ENCODE data around the gene TMPRSS4. TPM values are rescaled to one million over a fixed set of nuclear protein-coding genes. Genes with fewer than 3 reads are reported as not detected.

The TMPRSS4 gene
- total and polyA plus RNA-seq, 4 donors: 0.08 to 0.33 (median 0.24) TPM; not detected in 1

DNA sequence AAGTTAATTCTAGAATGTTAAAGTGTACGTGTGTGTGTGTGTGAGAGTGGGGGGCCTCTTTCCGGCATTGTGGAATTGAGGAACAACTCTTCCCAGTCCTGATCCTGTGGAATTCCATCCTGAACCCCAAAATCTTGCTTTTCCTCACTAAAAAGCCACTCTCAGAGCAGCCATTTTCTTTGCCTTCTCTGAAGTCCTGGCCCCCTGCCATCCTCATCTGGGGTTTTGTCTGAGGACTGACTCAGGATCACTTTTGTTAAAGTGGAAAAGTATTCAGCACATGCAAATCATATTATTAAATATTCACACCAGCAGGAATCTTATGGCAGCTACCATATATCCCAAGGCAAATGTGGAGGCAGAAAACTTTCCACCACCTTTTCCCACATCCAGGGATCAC is 72.0 kb downstream of the TMPRSS4 start:
- H3K4me1 ChIP-seq (ENCODE audit: control insufficient read depth in 4 of 4, insufficient read depth in 4 of 4, low read length in 3 of 4): peaks cover 5 to 21% (median 8%) of the 10 kb centered on the region in 4 donors
- DNase-seq (ENCODE audit: low spot score): no peak
- no peaks in the 10 kb centered on the region for H3K9me3 ChIP-seq (ENCODE audit: control insufficient read depth in 4 of 4, low read length in 3 of 4)
- no peak overlapping the region for H3K27ac ChIP-seq (ENCODE audit: low read depth in 1 of 2, low read length in 2 of 2)
- no peak overlapping the region for H3K9ac ChIP-seq (ENCODE audit: low read depth in 1 of 2, low read length in 2 of 2)
- no peak for TF ChIP-seq FOXA1 (IDR thresholded peaks at IDR 0.05)
- TF ChIP-seq, protein P1, sequence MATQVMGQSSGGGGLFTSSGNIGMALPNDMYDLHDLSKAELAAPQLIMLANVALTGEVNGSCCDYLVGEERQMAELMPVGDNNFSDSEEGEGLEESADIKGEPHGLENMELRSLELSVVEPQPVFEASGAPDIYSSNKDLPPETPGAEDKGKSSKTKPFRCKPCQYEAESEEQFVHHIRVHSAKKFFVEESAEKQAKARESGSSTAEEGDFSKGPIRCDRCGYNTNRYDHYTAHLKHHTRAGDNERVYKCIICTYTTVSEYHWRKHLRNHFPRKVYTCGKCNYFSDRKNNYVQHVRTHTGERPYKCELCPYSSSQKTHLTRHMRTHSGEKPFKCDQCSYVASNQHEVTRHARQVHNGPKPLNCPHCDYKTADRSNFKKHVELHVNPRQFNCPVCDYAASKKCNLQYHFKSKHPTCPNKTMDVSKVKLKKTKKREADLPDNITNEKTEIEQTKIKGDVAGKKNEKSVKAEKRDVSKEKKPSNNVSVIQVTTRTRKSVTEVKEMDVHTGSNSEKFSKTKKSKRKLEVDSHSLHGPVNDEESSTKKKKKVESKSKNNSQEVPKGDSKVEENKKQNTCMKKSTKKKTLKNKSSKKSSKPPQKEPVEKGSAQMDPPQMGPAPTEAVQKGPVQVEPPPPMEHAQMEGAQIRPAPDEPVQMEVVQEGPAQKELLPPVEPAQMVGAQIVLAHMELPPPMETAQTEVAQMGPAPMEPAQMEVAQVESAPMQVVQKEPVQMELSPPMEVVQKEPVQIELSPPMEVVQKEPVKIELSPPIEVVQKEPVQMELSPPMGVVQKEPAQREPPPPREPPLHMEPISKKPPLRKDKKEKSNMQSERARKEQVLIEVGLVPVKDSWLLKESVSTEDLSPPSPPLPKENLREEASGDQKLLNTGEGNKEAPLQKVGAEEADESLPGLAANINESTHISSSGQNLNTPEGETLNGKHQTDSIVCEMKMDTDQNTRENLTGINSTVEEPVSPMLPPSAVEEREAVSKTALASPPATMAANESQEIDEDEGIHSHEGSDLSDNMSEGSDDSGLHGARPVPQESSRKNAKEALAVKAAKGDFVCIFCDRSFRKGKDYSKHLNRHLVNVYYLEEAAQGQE (IDR thresholded peaks at IDR 0.05): no peak
- no peak for TF ChIP-seq HNF4A (conservative IDR thresholded peaks at IDR 0.05)
- no peak for TF ChIP-seq JUND (IDR thresholded peaks at IDR 0.05)
- no peak for TF ChIP-seq GABPA (IDR thresholded peaks at IDR 0.05 in 1 of 2, conservative IDR thresholded peaks at IDR 0.05 in 1 of 2)
- no peak for TF ChIP-seq SP1 (IDR thresholded peaks at IDR 0.05)
- TF ChIP-seq, protein P2, sequence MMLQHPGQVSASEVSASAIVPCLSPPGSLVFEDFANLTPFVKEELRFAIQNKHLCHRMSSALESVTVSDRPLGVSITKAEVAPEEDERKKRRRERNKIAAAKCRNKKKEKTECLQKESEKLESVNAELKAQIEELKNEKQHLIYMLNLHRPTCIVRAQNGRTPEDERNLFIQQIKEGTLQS (IDR thresholded peaks at IDR 0.05): no peak
- TF ChIP-seq MAX (IDR thresholded peaks at IDR 0.05): no peak
- WGBS: 87% methylated on average over 2 of the region's 2 CpGs
- no peak overlapping the region for H3K4me3 ChIP-seq (ENCODE audit: low read depth in 1 of 3, low read length in 3 of 3)
- H3K36me3 ChIP-seq (ENCODE audit: control insufficient read depth in 4 of 4, insufficient read depth in 3 of 4, low read depth in 1 of 4, low read length in 3 of 4): no peaks in the 10 kb centered on the region
- H3K27me3 ChIP-seq (ENCODE audit: control insufficient read depth in 4 of 4, insufficient read depth in 4 of 4, low read length in 3 of 4): peaks cover 0 to 7% (median 5%) of the 10 kb centered on the region in 4 donors

GRCh38 chr11:118149493-118149892 is 72.6 kb downstream of the TMPRSS4 start:
- H3K9me3 ChIP-seq (ENCODE audit: control insufficient read depth in 4 of 4, low read length in 3 of 4): no peaks in the 10 kb centered on the region
- no peak for DNase-seq (ENCODE audit: low spot score)
- no peak overlapping the region for H3K4me3 ChIP-seq (ENCODE audit: low read depth in 1 of 3, low read length in 3 of 3)
- H3K27me3 ChIP-seq (ENCODE audit: control insufficient read depth in 4 of 4, insufficient read depth in 4 of 4, low read length in 3 of 4): peaks cover 3 to 9% (median 8%) of the 10 kb centered on the region in 4 donors
- H3K4me1 ChIP-seq (ENCODE audit: control insufficient read depth in 4 of 4, insufficient read depth in 4 of 4, low read length in 3 of 4): peaks cover 5 to 21% (median 8%) of the 10 kb centered on the region in 4 donors
- TF ChIP-seq HNF4A (conservative IDR thresholded peaks at IDR 0.05) (no peak), RAD21 (IDR thresholded peaks at IDR 0.05) (no peak), NR2F2 (IDR thresholded peaks at IDR 0.05) (no peak), JUND (IDR thresholded peaks at IDR 0.05) (no peak), GABPA (IDR thresholded peaks at IDR 0.05 in 1 of 2, conservative IDR thresholded peaks at IDR 0.05 in 1 of 2) (no peak), TAF1 (conservative IDR thresholded peaks at IDR 0.05) (no peak), FOXA1 (IDR thresholded peaks at IDR 0.05) (no peak), FOXA2 (IDR thresholded peaks at IDR 0.05) (no peak), YY1 (IDR thresholded peaks at IDR 0.05) (no peak), RXRA (IDR thresholded peaks at IDR 0.05) (no peak)
- TF ChIP-seq, protein P3, sequence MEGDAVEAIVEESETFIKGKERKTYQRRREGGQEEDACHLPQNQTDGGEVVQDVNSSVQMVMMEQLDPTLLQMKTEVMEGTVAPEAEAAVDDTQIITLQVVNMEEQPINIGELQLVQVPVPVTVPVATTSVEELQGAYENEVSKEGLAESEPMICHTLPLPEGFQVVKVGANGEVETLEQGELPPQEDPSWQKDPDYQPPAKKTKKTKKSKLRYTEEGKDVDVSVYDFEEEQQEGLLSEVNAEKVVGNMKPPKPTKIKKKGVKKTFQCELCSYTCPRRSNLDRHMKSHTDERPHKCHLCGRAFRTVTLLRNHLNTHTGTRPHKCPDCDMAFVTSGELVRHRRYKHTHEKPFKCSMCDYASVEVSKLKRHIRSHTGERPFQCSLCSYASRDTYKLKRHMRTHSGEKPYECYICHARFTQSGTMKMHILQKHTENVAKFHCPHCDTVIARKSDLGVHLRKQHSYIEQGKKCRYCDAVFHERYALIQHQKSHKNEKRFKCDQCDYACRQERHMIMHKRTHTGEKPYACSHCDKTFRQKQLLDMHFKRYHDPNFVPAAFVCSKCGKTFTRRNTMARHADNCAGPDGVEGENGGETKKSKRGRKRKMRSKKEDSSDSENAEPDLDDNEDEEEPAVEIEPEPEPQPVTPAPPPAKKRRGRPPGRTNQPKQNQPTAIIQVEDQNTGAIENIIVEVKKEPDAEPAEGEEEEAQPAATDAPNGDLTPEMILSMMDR (IDR thresholded peaks at IDR 0.05; ENCODE audit: low read depth, low read length, missing input control): no peak
- H3K9ac ChIP-seq (ENCODE audit: low read depth in 1 of 2, low read length in 2 of 2): no peak overlapping the region
- WGBS: 91% methylated on average over 1 of the region's 1 CpG
- no peaks in the 10 kb centered on the region for H3K36me3 ChIP-seq (ENCODE audit: control insufficient read depth in 4 of 4, insufficient read depth in 3 of 4, low read depth in 1 of 4, low read length in 3 of 4)
- H3K27ac ChIP-seq (ENCODE audit: low read depth in 1 of 2, low read length in 2 of 2): no peak overlapping the region
